Stimulated activated CD4-positive, alpha-beta T cell treated with anti-CD3 and anti-CD28 coated beads, TNF-alpha, amount 100 ng/mL, for 4 hours (primary cell): ENCODE data around the gene PPIL3.

Experiments used
- DNase-seq, 3 experiments: peaks; one replicate each; pipeline ENCODE4 v3.0.0-alpha.2; 2020; ENCODE audit warnings: low read depth in 3 of 3

PPIL3 gene

GRCh38 chr2:200861617-200862155 is 27.2 kb downstream of the PPIL3 start:
- no peak for DNase-seq

- DNase-seq: no peak
Measured at GRCh38 chr2:200860092-200860795, 28.6 kb downstream of the PPIL3 start.

GRCh38 chr2:200856806-200857205 is 32.1 kb downstream of the PPIL3 start:
- no peak for DNase-seq

- no peak for DNase-seq
Measured at GRCh38 chr2:200852605-200853004, 36.3 kb downstream of the PPIL3 start.

- DNase-seq: no peak
Measured at GRCh38 chr2:200851398-200852248, 37.3 kb downstream of the PPIL3 start.

- DNase-seq: no peak
Measured at GRCh38 chr2:200850512-200851256, 38.2 kb downstream of the PPIL3 start.

- DNase-seq: no peak
Measured at GRCh38 chr2:200847939-200848338, 40.9 kb downstream of the PPIL3 start.

- DNase-seq: no peak
Measured at GRCh38 chr2:200847269-200847668, 41.6 kb downstream of the PPIL3 start.

- no peak for DNase-seq
Measured at GRCh38 chr2:200845669-200846325, 43.1 kb downstream of the PPIL3 start.

- DNase-seq: no peak
Measured at GRCh38 chr2:200845194-200845593, 43.7 kb downstream of the PPIL3 start.

- DNase-seq: no peak
Measured at GRCh38 chr2:200843993-200844948, 44.6 kb downstream of the PPIL3 start.

- no peak for DNase-seq
Measured at GRCh38 chr2:200839513-200839912, 49.4 kb downstream of the PPIL3 start.

GRCh38 chr2:200834701-200835100 is 54.2 kb downstream of the PPIL3 start:
- no peak for DNase-seq

GRCh38 chr2:200829258-200829655 is 59.6 kb downstream of the PPIL3 start:
- no peak for DNase-seq

- no peak for DNase-seq
Measured at GRCh38 chr2:200828572-200829257, 60.2 kb downstream of the PPIL3 start.

- DNase-seq: no peak
Measured at GRCh38 chr2:200828104-200828503, 60.8 kb downstream of the PPIL3 start.

GRCh38 chr2:200821686-200822245 is 67.1 kb downstream of the PPIL3 start:
- no peak for DNase-seq
